WI38 (cell line): ENCODE results near the gene DDX31.

Experiments used
- H3K4me3 ChIP-seq: 2 replicates; pipeline ENCODE4 v1.5.1; 2011; ENCODE audit warnings: low read depth, mild to moderate bottlenecking, control low read depth, low read length
- TF ChIP-seq, protein P1 (sequence below): IDR thresholded peaks from 2 replicates; pipeline ENCODE4 v1.5.1; 2012; ENCODE audit warnings: low read depth, mild to moderate bottlenecking, control low read depth, low read length

The DDX31 gene

GRCh38 chr9:132588098-132588497, 81.7 kb downstream of the DDX31 start:
- H3K4me3 ChIP-seq, result no peak overlapping the region
- TF ChIP-seq, protein P1, sequence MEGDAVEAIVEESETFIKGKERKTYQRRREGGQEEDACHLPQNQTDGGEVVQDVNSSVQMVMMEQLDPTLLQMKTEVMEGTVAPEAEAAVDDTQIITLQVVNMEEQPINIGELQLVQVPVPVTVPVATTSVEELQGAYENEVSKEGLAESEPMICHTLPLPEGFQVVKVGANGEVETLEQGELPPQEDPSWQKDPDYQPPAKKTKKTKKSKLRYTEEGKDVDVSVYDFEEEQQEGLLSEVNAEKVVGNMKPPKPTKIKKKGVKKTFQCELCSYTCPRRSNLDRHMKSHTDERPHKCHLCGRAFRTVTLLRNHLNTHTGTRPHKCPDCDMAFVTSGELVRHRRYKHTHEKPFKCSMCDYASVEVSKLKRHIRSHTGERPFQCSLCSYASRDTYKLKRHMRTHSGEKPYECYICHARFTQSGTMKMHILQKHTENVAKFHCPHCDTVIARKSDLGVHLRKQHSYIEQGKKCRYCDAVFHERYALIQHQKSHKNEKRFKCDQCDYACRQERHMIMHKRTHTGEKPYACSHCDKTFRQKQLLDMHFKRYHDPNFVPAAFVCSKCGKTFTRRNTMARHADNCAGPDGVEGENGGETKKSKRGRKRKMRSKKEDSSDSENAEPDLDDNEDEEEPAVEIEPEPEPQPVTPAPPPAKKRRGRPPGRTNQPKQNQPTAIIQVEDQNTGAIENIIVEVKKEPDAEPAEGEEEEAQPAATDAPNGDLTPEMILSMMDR, result no peak

DNA sequence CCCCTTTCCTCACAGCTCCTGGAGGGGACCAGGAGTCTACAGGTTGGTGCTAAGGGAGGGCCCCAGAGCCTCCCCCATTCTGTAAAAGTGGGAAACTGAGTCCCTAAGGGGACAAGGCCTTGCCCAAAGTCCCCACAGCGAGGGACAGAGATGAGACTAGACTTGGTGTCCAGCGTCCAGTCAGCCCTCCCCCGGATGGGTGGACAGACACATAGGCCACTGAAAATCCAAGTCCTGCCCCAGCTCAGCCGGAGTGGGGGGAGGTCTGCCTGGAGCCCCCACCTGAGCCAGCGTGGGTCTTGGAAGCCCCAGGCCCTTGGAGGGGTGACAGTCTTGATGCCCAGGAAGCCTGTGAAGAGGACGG, 82.2 kb downstream of the DDX31 start:
- no peak overlapping the region for H3K4me3 ChIP-seq
- TF ChIP-seq, protein P1, result no peak

- H3K4me3 ChIP-seq, result no peak overlapping the region
- TF ChIP-seq, protein P1, result no peak
Measured at GRCh38 chr9:132586830-132587591, 82.8 kb downstream of the DDX31 start.

- TF ChIP-seq, protein P1, result no peak
- H3K4me3 ChIP-seq, result no peak overlapping the region
Measured at GRCh38 chr9:132585954-132586829, 83.6 kb downstream of the DDX31 start.

DNA sequence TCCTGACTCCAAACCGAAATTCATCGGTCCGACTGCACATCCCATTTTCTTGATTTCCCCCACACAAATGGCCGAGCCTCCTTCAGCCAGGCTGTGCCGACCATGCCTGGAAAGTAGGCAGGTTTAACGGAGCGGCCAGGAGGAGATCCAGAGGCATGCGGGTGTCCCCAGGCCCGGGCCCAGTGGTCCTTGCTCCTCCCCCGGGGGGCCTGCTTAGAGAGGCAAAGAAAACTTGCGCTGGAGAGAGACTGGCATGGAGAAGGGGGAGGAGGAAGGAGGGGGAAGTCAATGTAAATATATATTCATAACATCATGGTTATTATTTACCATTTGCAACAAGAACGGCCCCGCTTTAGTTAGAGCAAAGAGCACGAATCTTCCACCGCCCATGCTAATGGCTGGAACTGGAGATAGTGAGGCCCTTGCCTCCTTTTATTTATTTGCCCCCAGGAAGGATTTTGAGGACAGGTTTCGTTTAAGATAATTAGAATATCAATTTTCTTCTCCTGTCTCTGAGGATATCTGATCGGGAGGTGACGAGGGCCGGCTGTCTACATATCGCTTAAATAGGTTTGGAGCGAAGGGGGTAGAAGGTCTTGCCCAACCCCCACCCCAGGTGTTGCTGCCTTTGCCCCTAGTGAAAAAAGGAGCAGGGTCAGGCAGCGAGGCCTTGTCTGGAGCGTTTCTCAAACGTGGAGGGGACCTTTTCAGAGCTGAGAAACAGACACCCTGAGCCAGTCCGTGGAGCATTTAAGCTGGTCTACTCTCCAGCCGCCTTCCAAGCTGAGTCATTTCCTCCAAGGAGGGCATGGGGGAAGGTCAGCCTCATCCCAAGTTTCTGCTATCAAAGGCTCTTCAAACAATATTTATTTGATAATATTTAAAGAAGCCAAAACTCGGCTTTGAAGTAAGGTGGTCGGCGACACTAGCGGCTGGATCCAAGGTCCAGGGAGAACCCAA, 84.9 kb downstream of the DDX31 start:
- TF ChIP-seq, protein P1, result no peak
- H3K4me3 ChIP-seq, result no peak overlapping the region

- TF ChIP-seq, protein P1, result no peak
- no peak overlapping the region for H3K4me3 ChIP-seq
Measured at GRCh38 chr9:132583584-132584304, 86.0 kb downstream of the DDX31 start.
